Eye (tissue), 1 donor: ENCODE measurements around the gene SLPI.

Experiments
- DNase-seq: peaks from one replicate; pipeline ENCODE4 v3.0.0-alpha.2; 2015

SLPI gene

DNA sequence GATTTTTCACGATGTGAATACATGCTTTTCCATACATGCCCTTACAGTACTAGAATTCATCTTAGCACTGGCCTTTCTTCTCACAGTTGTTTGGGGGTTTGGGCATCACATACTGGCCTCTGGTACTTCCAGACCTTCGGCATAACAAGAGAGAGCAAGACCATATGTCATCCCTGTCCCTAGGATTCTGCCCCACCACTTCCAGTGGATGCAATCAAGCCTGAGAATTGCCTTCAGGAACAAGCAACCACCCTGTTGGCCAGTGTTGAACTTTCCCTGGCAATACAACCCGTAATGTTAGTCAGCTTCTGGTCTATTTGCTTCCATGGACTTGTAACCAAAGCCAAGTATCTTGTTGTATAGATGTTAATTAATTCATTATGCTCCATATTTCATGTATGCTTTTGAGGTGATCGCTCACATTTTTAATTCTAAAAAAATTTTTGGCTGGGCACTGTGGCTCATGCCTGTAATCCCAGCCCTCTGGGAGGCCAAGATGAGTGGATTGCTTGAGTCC is 15.4 kb upstream of the SLPI start:
- DNase-seq: no peak

DNA sequence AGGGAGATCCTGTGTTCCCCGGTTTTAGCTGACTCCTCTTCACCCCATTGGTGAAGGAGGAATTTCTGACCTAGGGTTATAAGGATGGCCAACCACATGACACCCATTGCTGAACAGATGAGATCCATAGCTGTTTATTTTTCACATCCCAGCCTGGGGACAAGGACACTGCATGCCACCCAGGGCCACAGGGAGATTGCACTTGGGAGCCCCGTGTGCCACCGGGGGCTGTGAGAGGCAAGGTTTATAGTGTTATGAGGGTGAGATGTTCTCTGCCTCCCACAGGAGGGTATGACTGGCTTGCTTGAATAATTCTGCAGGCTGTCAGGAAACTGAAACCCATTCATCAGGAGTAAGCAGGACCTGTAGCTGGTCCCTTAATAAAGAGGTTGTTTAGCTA is 14.7 kb upstream of the SLPI start:
- DNase-seq: no peak

- DNase-seq: no peak
These were observed 14.2 kb upstream of the SLPI start for GRCh38 chr20:45268531-45268930.

DNA sequence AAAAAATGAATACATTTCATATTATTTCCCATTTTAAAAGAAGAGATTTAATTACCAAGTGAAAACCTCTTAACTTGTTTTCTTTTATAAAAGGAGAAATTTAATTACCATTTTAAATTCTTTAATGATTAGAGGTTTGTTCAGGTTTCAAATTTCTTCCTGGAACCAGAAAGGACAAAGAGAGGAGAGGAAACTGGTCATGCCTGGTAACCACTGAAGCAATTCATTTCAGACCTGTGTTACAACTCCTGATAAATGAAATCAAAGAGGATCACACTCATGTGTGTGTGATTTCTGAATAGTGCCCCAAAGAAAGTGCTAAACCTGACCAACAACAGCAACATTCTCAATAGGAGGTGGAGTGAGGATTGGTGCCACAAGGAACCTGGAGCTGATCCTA is 12.6 kb upstream of the SLPI start:
- no peak for DNase-seq

DNA sequence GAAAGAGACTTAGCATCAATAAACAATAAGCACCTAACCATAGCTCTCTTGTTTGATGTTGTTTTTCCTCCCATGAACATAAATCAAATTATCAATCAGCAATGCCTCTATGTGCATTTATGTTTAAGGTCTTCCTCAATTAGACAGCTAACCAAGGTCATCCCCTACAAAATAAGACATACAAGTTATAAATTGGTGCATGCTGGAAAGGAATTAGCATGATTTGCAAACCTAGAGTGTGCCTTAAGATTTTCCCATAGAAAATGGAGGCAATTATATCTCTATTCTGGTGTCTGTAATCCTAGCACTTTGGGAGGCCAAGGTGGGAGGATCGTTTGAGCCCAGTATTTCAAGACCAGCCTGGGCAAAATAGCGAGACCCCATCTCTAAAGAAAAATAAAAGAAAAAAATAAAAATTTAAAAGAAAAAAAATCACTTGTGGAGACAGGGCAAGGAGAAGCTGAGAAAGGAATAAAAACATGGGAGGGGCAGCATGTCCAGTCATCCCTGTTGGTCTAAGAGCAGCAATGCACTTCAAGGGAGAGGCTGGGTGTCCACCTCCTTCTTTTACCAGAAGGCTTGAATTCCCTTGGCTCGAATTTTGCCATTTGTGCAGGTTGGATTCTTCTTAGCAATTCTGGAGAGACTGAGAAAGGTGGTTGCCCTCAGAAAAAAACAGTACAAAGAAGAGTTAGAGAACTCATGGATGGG is 9.3 kb upstream of the SLPI start:
- DNase-seq: no peak

DNA sequence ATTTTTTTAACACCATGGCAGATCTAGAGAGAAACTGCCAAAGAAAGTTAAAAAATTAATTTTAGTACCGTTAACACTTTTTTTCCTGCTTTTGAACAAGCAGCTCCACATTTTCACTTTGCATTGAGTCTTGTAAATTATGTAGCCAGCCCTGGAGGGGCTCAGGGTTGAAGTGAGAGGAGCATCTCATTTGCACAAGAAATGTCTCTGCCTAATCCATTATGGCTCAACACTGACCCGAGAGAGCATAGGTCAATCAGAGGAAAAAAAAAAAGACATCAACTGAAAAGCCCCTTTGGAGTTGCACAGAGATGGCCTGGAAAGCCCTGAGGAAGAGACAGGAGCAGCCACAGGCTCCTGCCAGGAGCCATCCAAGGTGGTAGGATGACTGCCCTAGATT is 4.3 kb upstream of the SLPI start:
- no peak for DNase-seq

- no peak for DNase-seq
These were observed 3.9 kb upstream of the SLPI start for GRCh38 chr20:45258259-45258658.

- DNase-seq: no peak
These were observed 3.3 kb upstream of the SLPI start for GRCh38 chr20:45257711-45258110.

DNA sequence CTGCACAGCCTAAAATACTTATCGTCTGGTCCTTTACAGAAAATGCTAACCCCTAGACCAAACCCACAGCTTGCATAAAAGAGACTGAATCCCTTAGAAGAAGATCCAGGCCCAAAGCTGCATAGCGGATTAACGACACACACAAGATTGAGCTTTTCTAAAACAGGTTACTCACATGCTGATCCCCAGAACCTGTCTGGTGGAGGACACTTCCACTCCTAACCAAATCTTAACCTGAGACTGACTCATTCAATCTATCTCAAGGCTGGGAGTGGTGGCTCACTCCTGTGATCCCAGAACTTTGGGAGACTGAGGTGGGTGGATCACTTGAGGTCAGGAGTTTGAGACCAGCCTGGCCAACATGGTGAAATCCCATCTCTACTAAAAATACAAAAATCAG is 2.8 kb upstream of the SLPI start:
- no peak for DNase-seq

DNA sequence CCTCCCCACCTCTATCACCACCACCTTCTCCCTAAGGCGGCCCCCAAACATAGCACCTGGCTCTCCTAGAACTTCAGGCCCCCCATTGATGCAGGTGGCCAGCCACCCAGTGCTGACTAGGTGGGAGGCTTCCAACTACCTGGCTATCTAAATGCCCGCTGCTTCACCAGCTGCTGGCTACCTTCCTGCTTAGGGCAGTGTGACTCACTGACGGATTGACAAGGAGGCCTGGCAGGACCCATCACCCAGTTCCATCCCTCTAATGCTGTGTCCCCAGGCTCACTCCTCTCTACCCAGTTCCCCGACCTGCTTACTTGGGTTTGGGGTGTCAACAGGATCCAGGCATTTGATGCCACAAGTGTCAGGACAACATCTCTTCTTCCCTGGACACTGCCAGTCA is 1.1 kb downstream of the SLPI start:
- DNase-seq: no peak

GRCh38 chr20:45251884-45252560 is 2.3 kb downstream of the SLPI start:
- no peak for DNase-seq

GRCh38 chr20:45248609-45249008 is 5.8 kb downstream of the SLPI start:
- DNase-seq: no peak

- DNase-seq: no peak
These were observed 6.5 kb downstream of the SLPI start for GRCh38 chr20:45247865-45248264.

DNA sequence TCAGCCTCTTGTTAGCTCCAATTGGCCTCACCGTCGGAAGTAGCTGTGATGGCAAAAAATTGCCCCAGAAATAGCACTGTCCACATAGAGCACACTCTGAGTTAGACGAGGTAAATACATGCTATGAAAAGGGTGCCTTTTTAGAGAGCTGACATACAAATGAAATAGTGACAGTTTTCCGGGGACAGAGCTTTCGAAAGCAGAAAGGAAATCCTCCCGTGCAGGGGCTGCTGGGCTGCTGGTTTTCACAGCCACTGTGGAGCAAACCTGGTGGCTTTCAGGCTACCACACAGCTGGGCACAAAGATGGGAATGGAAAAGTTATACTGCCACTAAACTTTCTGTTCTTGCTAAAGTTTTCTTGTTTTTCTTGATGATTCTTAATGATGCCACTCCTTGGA is 8.3 kb downstream of the SLPI start:
- no peak for DNase-seq

DNA sequence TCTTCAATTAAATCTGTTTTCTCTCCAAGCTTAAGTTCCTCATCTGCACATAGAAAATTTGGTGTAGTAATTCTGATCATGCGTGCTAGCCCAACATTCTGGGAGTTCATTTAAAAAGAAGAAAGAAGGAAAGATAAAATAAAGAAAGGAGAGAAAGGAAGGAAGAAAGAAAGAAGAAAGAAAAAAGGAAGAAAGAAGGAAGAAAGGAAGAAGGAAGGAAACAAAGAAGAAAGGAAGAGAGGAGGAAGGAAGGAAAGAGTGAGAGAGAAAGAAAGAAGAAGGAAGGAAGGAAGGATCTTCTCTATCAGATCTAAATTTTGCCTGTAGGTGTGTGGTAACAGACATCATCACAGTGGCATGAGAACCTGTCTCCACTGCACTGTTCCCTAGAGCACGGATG is 16.2 kb downstream of the SLPI start:
- DNase-seq: no peak

- no peak for DNase-seq
These were observed 18.4 kb downstream of the SLPI start for GRCh38 chr20:45235995-45236394.

DNA sequence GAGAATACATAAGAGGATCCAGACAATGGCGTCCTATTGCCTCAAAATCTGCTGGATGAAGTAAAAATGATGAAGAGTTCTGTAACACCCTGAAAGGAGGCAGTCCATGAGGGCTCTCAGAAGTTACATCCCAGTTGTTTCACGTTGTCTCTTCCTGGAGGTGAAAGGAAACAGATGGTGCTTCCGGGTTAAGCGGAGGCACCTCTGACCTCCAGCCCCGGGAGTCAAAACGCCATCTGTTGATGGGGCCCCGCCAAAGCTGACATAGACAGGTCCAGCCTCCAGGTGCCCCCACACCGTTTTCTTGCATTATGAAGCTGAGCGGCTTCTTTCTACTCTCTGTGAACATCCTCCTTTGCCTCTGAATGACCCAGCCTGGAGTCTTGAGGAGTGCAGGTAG is 23.7 kb downstream of the SLPI start:
- DNase-seq: no peak

DNA sequence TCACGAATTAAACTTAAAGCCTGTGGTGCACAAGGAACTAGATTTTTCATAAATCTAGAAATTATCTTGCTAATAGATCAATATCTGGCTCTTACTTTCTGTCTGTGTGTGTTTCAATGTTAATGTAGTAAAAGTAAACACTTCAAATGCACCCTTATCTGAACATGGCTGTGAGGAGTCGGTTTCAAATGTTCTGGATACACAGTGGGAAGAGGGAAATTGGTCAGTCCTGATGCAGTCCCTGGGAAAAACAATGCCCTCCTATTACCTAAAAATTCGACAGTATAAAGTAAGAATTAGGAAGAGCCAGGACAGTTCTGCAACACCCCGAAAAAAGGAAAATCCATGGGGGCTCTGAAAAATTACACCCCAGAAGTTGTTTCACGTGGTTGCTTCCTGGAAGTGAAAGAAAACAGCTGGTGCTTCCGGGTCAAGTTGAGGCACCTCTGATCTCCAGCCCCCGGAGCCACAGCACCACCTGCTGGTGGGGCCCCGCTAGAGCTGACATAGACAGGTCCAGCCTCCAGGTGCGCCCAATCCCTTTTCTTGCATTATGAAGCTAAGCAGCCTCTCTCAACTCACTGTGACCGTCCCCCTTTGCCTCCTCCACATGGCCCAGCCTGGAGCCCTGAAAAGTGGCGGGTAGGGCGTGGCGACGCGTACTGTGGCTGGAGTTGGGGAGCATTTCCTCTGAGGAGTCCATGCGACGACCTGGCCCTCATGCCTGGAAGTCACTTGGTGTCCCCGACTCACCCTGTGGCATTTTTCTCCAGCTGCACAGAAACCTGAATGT is 24.9 kb downstream of the SLPI start:
- no peak for DNase-seq

DNA sequence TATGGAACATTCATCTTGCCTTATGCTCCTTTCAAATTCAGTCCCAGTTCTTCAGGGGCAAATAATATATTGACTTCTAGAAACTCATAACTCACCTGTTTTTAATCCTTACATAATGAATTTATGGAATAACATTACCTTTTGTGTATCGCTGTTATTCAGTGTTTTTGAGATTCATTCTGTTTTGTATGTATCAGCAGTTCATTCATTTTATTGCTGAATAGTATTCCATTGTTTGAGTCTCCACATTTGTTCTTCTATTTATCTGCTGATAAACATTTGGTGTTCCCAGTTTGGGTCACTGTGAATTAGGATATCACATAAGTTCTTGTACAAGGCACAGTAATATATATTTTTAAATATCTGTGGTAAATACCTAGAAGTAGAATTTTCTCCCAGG is 28.1 kb downstream of the SLPI start:
- DNase-seq: no peak

DNA sequence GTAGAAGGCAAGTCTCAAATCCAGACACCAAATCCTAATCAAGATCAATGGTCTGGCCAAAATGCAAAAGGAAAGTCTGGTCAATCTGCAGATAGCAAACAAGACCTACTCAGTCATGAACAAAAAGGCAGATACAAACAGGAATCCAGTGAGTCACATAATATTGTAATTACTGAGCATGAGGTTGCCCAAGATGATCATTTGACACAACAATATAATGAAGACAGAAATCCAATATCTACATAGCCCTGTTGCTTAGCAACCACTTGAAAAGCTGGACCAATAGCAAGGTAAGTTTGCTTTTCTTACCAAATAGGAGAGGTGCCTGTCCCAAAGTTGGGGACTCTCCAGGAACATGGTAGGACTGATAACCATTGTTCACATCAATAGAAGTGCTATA is 31.2 kb downstream of the SLPI start:
- DNase-seq: no peak

GRCh38 chr20:45221076-45221475 is 33.3 kb downstream of the SLPI start, which contains the start of gene SEMG2:
TSS of gene SEMG2 (plus strand) at chr20:45221373. CDS start at chr20:45221390, 17 bp downstream.
- no peak for DNase-seq

GRCh38 chr20:45218636-45219035 is 35.7 kb downstream of the SLPI start:
- no peak for DNase-seq

- no peak for DNase-seq
These were observed 36.2 kb downstream of the SLPI start for GRCh38 chr20:45218124-45218523.

DNA sequence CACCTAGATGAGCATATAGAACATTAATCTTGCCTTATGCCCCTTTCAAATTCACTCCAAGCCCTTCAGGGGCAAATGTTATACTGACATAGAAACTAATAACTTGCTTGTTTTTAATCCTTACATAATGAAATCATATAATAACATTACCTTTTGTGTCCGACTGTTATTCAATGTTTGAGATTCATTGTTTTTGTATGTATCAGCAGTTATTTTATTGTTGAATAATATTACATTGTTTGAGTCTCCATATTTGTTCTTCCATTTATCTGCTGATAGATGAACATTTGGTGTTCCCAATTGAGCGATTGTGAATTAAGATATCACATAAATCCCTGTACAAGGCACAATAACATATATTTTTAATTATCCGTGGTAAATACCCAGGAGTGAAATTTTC is 41.5 kb downstream of the SLPI start:
- DNase-seq: no peak
